HEK293 (cell line): ENCODE results near the gene TRPV2.
"Not testable (repeated sequence)": the region's sequence is repeated elsewhere in the genome, so short reads cannot be mapped to it uniquely, and the experiment has no call there.

Experiments used
- CTCF ChIA-PET: fragments of 350-600 bp; formaldehyde crosslinking; extraction: SDS; loops from one replicate; lab custom pipeline; 2021; ENCODE audit warnings: antibody characterized with exemption; lab: Yijun Ruan, JAX
- POLR2A ChIA-PET: fragments of 300-600 bp; formaldehyde crosslinking; extraction: SDS; loops from one replicate; lab custom pipeline; 2020; ENCODE audit warnings: antibody characterized with exemption, inconsistent platforms; lab: Yijun Ruan, JAX
- H3K27ac ChIP-seq: fragments of 200-500 bp; sonication (Bioruptor generic); 2 replicates; pipeline ENCODE4 v1.5.1; 2014; ENCODE audit warnings: low read depth, low read length, control low read depth, inconsistent platforms; ENCODE audit errors: extremely low read depth
- H3K36me3 ChIP-seq, 2 experiments: fragments of 200-500 bp in 1 of 2; sonication (Bioruptor generic) in 1 of 2; 1 replicate in 1 of 2; 2 replicates in 1 of 2; pipeline ENCODE4 v1.5.1; 2014 to 2017; ENCODE audit warnings: inconsistent platforms in 2 of 2, low read length in 2 of 2; ENCODE audit not compliant: control insufficient read depth in 2 of 2, insufficient read depth in 1 of 2
- H3K4me1 ChIP-seq: fragments of 200-500 bp; sonication (Bioruptor generic); 2 replicates; pipeline ENCODE4 v1.5.1; 2014; ENCODE audit warnings: mild to moderate bottlenecking, low read length, inconsistent platforms; ENCODE audit not compliant: control insufficient read depth, insufficient read depth
- H3K4me3 ChIP-seq: 2 replicates; pipeline ENCODE4 v1.5.1; 2011; ENCODE audit warnings: low read depth, mild to moderate bottlenecking, control low read depth, low read length, moderate library complexity
- H3K9me3 ChIP-seq: fragments of 200-500 bp; sonication (Bioruptor generic); 2 replicates; pipeline ENCODE4 v1.5.1; 2014; ENCODE audit warnings: low read depth, low read length, inconsistent platforms; ENCODE audit not compliant: control insufficient read depth, insufficient read depth
- GLIS1 ChIP-seq: fragments of 450-650 bp; formaldehyde crosslinking; IDR thresholded peaks from 2 replicates; pipeline ENCODE4 v1.5.1; 2016; ENCODE audit warnings: missing biosample characterization, missing genetic modification characterization
- PRDM1 ChIP-seq: fragments of 450-650 bp; formaldehyde crosslinking; IDR thresholded peaks from 2 replicates; pipeline ENCODE4; 2016; ENCODE audit warnings: missing biosample characterization, missing genetic modification characterization
- SALL2 ChIP-seq: fragments of 450-650 bp; formaldehyde crosslinking; IDR thresholded peaks from 2 replicates; pipeline ENCODE4 v1.5.0; 2017; ENCODE audit warnings: missing biosample characterization, mild to moderate bottlenecking, missing genetic modification characterization, borderline replicate concordance
- ZNF169 ChIP-seq: fragments of 450-650 bp; formaldehyde crosslinking; IDR thresholded peaks from 2 replicates; pipeline ENCODE4 v1.5.1; 2016; ENCODE audit warnings: missing biosample characterization, missing genetic modification characterization
- ZNF311 ChIP-seq: fragments of 450-650 bp; formaldehyde crosslinking; IDR thresholded peaks from 2 replicates; pipeline ENCODE4 v1.5.1; 2017; ENCODE audit warnings: missing biosample characterization, missing genetic modification characterization, borderline replicate concordance
- ZNF48 ChIP-seq: fragments of 450-650 bp; formaldehyde crosslinking; IDR thresholded peaks from 2 replicates; pipeline ENCODE4 v1.5.1; 2016; ENCODE audit warnings: missing biosample characterization, missing genetic modification characterization
- ZNF555 ChIP-seq: fragments of 450-650 bp; formaldehyde crosslinking; conservative IDR thresholded peaks from 2 replicates; pipeline ENCODE4 v1.5.1; 2017; ENCODE audit warnings: missing biosample characterization, mild to moderate bottlenecking, missing genetic modification characterization, inconsistent platforms
- ZNF585B ChIP-seq: fragments of 450-650 bp; formaldehyde crosslinking; IDR thresholded peaks from 2 replicates; pipeline ENCODE4 v1.5.1; 2016; ENCODE audit warnings: missing biosample characterization, missing genetic modification characterization
- ZNF596 ChIP-seq: fragments of 450-650 bp; IDR thresholded peaks from 2 replicates; pipeline ENCODE4 v1.5.0; 2018; ENCODE audit warnings: missing biosample characterization, mild to moderate bottlenecking, missing genetic modification characterization, moderate library complexity
- ZXDB ChIP-seq: fragments of 450-650 bp; formaldehyde crosslinking; IDR thresholded peaks from 2 replicates; pipeline ENCODE4 v1.5.1; 2016; ENCODE audit warnings: missing biosample characterization, missing genetic modification characterization
- TF ChIP-seq, protein P1 (sequence below): fragments of 450-650 bp; IDR thresholded peaks from 2 replicates; pipeline ENCODE4 v1.5.1; 2018; ENCODE audit warnings: missing biosample characterization, mild to moderate bottlenecking, missing genetic modification characterization
- TF ChIP-seq, protein P2 (sequence below): fragments of 450-650 bp; formaldehyde crosslinking; IDR thresholded peaks from 2 replicates; pipeline ENCODE4 v1.5.1; 2016; ENCODE audit warnings: missing biosample characterization, missing genetic modification characterization
- TF ChIP-seq, protein P3 (sequence below): fragments of 450-650 bp; formaldehyde crosslinking; IDR thresholded peaks from 2 replicates; pipeline ENCODE4 v1.5.1; 2016; ENCODE audit warnings: missing biosample characterization, missing genetic modification characterization

The TRPV2 gene

GRCh38 chr17:16384557-16384956 is 30.8 kb upstream of the TRPV2 start:
- no peaks in the 10 kb centered on the region for H3K9me3 ChIP-seq
- H3K27ac ChIP-seq: 0 out of 2 replicates have a peak overlapping the region, but pooled peaks have one; percentile 20
- H3K4me1 ChIP-seq: peaks cover 8% of the 10 kb centered on the region; the same call in 1 of the 2 replicates
- no peak overlapping the region for H3K4me3 ChIP-seq
- CTCF ChIA-PET: interaction anchor here (0.9 to 2.3 kb wide), 6 partner anchors 20 to 137 kb away, joined by 3 to 21 read pairs (median 6); no protein-coding TSS in a partner anchor
- H3K36me3 ChIP-seq: peaks cover 12 to 33% of the 10 kb centered on the region in 2 experiments
- TF ChIP-seq ZNF585B: no peak
- no peak for TF ChIP-seq GLIS1 (tag by site-specific recombination)
- TF ChIP-seq PRDM1 (tag by site-specific recombination): no peak
- TF ChIP-seq, protein P1, sequence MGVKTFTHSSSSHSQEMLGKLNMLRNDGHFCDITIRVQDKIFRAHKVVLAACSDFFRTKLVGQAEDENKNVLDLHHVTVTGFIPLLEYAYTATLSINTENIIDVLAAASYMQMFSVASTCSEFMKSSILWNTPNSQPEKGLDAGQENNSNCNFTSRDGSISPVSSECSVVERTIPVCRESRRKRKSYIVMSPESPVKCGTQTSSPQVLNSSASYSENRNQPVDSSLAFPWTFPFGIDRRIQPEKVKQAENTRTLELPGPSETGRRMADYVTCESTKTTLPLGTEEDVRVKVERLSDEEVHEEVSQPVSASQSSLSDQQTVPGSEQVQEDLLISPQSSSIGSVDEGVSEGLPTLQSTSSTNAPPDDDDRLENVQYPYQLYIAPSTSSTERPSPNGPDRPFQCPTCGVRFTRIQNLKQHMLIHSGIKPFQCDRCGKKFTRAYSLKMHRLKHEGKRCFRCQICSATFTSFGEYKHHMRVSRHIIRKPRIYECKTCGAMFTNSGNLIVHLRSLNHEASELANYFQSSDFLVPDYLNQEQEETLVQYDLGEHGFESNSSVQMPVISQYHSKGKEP (tag by site-specific recombination): no peak
- no peak for TF ChIP-seq ZNF48 (tag by site-specific recombination)
- TF ChIP-seq SALL2: no peak
- no peak for TF ChIP-seq ZNF169
- TF ChIP-seq, all 188 proteins: peak for 0
- POLR2A ChIA-PET: interaction anchor here (0.6 to 2.0 kb wide), 5 partner anchors 10 to 54 kb away, joined by 3 to 16 read pairs (median 3); no protein-coding TSS in a partner anchor

GRCh38 chr17:16386126-16386507 is 29.3 kb upstream of the TRPV2 start:
- not testable (repeated sequence) for H3K4me3 ChIP-seq, H3K9me3 ChIP-seq, H3K4me1 ChIP-seq
- peak overlapping the region; percentile 67; the same call in 1 of the 2 replicates for H3K27ac ChIP-seq
- ChIA-PET CTCF (interaction anchor here (0.6 to 2.3 kb wide), 11 partner anchors 11 to 136 kb away, joined by 3 to 21 read pairs (median 4); partner anchors contain the start of gene TRPV2), POLR2A (interaction anchor here (0.7 to 2.0 kb wide), 5 partner anchors 32 to 1876 kb away, joined by 3 to 16 read pairs (median 5); no protein-coding TSS in a partner anchor)
- peaks cover 12 to 33% of the 10 kb centered on the region in 2 experiments for H3K36me3 ChIP-seq

DNA sequence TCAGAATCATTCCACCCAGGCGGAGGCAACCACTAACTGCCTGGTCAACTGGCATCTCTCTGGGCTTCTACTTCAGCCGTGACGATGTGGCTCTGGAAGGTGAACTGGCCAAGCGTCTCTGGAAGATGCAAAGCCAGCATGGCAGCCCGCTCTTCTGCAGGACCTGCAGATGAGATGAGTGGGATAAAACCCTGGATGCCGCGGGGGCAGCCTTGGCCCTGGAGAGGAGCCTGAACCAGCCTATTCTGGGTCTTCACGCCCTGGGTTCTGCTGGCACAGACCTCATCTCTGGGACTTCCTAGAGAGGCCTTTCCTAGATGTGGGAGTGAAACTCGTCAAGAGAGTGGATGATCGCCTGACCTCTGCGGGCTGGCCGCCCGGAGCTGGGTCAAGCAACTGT is 23.9 kb upstream of the TRPV2 start:
- CTCF ChIA-PET: interaction anchor here (0.7 kb wide), 2 partner anchors 20 to 34 kb away, joined by 3 read pairs; no protein-coding TSS in a partner anchor

DNA sequence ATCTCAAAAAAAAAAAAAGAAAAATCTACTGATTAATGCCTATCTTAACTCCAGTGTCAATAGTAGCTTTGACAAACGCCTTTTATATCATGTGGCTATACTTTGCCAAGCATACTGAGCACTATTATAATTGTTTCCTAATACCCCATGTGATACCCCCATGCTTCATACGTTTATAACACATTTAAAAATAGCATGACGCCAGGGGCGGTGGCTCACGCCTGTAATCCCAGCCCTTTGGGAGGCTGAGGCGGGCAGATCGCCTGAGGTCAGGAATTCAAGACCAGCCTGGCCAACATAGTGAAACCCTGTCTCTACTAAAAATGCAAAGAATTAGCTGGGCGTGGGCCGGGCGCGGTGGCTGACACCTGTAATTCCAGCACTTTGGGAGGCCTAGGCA is 22.9 kb upstream of the TRPV2 start:
- H3K4me3 ChIP-seq, H3K9me3 ChIP-seq, H3K4me1 ChIP-seq, CTCF ChIA-PET, H3K27ac ChIP-seq, H3K36me3 ChIP-seq: not testable (repeated sequence)
- POLR2A ChIA-PET: interaction anchor here (1.8 kb wide), 1 partner anchor 12 kb away, joined by 7 read pairs; the partner anchor contains the start of gene UBB

More for the DNA sequence above, 23.9 kb upstream of the TRPV2 start:
- Histone ChIP-seq H3K4me1 (no peaks in the 10 kb centered on the region), H3K4me3 (no peak overlapping the region), H3K36me3 (peaks cover 0 to 4% of the 10 kb centered on the region in 2 experiments; a peak in 1 of 3 replicates), H3K27ac (no peak overlapping the region), H3K9me3 (no peaks in the 10 kb centered on the region)
- POLR2A ChIA-PET: interaction anchor here (0.7 to 1.8 kb wide), 3 partner anchors 11 to 47 kb away, joined by 3 to 7 read pairs (median 4); partner anchors contain the start of gene UBB
- no peak for TF ChIP-seq ZNF555 (tag by site-specific recombination)
- TF ChIP-seq, protein P2, sequence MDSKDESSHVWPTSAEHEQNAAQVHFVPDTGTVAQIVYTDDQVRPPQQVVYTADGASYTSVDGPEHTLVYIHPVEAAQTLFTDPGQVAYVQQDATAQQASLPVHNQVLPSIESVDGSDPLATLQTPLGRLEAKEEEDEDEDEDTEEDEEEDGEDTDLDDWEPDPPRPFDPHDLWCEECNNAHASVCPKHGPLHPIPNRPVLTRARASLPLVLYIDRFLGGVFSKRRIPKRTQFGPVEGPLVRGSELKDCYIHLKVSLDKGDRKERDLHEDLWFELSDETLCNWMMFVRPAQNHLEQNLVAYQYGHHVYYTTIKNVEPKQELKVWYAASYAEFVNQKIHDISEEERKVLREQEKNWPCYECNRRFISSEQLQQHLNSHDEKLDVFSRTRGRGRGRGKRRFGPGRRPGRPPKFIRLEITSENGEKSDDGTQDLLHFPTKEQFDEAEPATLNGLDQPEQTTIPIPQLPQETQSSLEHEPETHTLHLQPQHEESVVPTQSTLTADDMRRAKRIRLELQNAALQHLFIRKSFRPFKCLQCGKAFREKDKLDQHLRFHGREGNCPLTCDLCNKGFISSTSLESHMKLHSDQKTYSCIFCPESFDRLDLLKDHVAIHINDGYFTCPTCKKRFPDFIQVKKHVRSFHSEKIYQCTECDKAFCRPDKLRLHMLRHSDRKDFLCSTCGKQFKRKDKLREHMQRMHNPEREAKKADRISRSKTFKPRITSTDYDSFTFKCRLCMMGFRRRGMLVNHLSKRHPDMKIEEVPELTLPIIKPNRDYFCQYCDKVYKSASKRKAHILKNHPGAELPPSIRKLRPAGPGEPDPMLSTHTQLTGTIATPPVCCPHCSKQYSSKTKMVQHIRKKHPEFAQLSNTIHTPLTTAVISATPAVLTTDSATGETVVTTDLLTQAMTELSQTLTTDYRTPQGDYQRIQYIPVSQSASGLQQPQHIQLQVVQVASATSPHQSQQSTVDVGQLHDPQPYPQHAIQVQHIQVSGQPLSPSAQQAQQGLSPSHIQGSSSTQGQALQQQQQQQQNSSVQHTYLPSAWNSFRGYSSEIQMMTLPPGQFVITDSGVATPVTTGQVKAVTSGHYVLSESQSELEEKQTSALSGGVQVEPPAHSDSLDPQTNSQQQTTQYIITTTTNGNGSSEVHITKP (tag by site-specific recombination): no peak
- TF ChIP-seq ZNF596 (tag by site-specific recombination): no peak
- TF ChIP-seq ZXDB (tag by site-specific recombination): no peak
- TF ChIP-seq, protein P3, sequence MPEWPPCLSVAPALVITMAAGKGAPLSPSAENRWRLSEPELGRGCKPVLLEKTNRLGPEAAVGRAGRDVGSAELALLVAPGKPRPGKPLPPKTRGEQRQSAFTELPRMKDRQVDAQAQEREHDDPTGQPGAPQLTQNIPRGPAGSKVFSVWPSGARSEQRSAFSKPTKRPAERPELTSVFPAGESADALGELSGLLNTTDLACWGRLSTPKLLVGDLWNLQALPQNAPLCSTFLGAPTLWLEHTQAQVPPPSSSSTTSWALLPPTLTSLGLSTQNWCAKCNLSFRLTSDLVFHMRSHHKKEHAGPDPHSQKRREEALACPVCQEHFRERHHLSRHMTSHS (tag by site-specific recombination): no peak
- TF ChIP-seq ZNF311 (tag by site-specific recombination): no peak

- H3K27ac ChIP-seq, H3K9me3 ChIP-seq, H3K36me3 ChIP-seq, POLR2A ChIA-PET, H3K4me1 ChIP-seq, H3K4me3 ChIP-seq: not testable (repeated sequence)
- CTCF ChIA-PET: interaction anchor here (0.6 kb wide), 1 partner anchor 37 kb away, joined by 4 read pairs; no protein-coding TSS in a partner anchor
Measured at GRCh38 chr17:16395887-16396286, 19.5 kb upstream of the TRPV2 start.

DNA sequence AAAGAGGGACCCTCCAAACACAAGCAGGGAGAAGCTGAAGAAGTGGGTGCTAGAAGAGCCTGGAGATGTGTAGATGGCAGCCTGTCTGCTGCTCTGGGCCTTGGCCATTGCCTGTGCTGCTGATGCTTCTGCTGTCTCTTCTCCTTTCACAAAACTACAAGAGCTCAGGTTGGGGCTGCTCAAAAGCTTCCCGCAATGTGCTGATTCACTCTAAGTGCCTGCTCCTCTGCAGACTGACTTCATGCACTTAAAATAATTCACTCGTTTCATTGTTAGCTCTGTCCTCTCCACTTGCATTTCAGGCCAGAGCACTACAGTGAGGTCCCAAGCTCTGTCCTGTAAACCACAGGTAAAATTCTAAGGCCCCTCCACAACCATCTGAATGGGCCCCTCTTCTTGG is 18.7 kb upstream of the TRPV2 start:
- H3K9me3 ChIP-seq, POLR2A ChIA-PET, H3K4me1 ChIP-seq, H3K27ac ChIP-seq, H3K4me3 ChIP-seq, H3K36me3 ChIP-seq: not testable (repeated sequence)
- CTCF ChIA-PET: interaction anchor here (0.6 kb wide), 2 partner anchors 10 to 38 kb away, joined by 3 to 4 read pairs; no protein-coding TSS in a partner anchor
